Mucosa of gallbladder (tissue), 1 donor: Measurements from ENCODE around the gene SFXN1. TPM values are rescaled to one million over a fixed set of nuclear protein-coding genes. Genes with fewer than 3 reads are reported as not detected.

Experiments used
- DNase-seq: peaks from one replicate; pipeline ENCODE4 v3.0.0-alpha.2; 2020; ENCODE audit warnings: low spot score
- total RNA-seq: library from RNA; stranded (reverse); gene quantifications from one replicate; pipeline ENCODE4 v1.2.1, GENCODE V29; 2021
- donor health status: DM: no; HTN: no; CAD: no.

SFXN1 gene
- total RNA-seq, 1 donor from 2014 or later = 42.7 TPM

DNA sequence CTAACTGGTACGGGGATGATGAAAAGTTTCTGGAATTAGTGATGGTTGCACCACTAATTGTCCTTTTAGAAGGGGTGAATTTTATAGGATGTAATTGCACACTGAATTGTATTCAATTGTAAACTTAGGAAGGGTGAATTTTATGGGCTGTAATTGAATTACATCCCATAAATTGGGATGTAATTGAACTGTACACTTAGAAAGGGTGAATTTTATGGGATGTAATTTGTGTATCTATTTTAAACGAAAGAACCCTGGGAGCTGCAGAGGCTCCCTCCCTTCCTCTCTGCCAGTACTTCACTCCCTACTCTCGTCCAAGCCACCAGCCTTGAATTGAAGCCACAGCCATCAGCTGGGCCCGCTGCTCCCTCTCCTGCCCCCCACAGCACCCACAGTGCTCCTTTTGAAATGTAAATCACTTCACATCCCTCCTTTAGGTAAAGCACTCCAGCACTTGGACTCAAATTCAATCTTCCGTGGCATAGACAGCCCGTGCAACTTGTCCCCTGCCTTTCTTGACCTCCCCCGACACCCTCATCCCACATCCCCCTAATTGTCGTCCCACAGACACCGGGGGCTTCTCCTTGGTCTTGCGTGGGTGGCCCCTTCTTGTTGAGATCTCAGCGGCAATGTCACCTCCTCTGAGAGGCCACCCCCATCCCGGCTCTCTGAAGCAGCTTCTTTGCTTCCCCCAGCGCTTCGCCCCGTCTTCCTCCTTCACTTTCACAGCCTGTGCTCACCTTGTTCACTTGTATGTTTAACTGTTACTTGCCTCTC, 95.3 kb downstream of the SFXN1 start:
- no peak for DNase-seq

DNA sequence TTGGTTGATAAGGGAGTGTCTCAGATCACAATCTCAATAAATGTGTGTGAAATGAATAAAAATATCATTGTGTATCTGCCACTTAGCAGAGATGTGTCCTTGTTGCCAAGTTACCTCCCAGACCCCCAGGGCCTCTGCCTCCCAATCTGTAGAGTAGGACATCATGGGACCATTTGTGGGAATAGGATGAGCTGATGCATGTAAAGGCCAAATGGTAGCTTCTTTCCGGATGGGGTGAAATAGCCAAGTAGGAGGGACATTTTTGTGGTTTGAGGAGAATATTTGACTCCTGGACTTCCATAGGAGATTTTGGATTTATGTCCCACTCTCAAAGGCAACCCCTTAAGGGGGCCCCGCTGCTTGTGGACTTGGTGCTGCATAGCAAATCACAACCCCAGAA, 96.9 kb downstream of the SFXN1 start:
- DNase-seq = no peak

DNA sequence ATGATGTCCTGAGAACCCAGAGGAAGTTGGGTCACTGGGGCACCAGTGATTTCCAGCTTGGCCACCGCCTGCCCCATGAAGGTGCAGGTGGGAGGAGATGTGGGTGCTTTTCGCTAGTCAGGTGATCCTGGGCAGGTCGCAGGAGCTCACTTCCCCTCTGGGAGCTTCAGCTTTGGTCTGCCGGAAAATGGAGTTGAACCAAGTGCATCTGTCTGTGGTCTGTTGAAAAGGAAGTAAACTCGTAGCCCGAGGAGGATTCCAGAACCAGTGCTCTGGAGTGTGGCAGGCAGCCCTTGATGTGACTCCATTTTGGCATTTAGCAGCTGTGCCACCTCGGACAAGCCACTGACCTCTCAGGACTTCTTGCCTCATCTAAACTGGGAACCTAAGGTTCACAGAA, 97.7 kb downstream of the SFXN1 start:
- DNase-seq = no peak

DNA sequence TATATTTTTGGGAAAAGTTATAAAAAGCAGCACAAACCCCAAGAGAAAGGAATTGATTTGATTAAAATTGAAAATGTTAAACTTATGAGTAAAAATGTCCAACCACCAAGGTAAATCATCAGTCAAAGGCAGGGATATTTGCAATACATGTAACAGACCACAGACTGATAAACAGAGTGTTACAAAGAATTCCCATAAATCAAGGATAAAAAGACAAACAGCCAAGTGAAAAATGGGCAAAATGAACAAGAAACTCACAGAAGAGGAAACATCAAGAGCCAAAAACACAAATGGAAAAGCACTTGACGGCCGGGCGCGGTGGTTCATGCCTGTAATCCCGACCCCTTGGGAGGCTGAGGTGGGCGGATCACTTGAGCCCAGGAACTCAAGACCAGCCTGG, 98.2 kb downstream of the SFXN1 start:
- DNase-seq = no peak

Other genes with a start within 250 kb of the SFXN1 start
- 0.81 TPM for gene DRD1, start 34.4 kb upstream of the SFXN1 start, total RNA-seq
- 1.4 TPM for gene HRH2, start 179.5 kb downstream of the SFXN1 start, total RNA-seq